NCI-H1105 (cell line): ENCODE measurements around the gene TAC3.
"Not testable (repeated sequence)": the region's sequence is repeated elsewhere in the genome, so short reads cannot be mapped to it uniquely, and the experiment has no call there.

Experiments
- DNase-seq: peaks from one replicate; lab custom pipeline; 2025; lab: John Stamatoyannopoulos, UW

TAC3 gene

GRCh38 chr12:57003395-57003794 is 12.9 kb downstream of the TAC3 start:
- DNase-seq = no peak

- no peak for DNase-seq
These were observed 14.9 kb downstream of the TAC3 start for GRCh38 chr12:57001448-57001906.

DNA sequence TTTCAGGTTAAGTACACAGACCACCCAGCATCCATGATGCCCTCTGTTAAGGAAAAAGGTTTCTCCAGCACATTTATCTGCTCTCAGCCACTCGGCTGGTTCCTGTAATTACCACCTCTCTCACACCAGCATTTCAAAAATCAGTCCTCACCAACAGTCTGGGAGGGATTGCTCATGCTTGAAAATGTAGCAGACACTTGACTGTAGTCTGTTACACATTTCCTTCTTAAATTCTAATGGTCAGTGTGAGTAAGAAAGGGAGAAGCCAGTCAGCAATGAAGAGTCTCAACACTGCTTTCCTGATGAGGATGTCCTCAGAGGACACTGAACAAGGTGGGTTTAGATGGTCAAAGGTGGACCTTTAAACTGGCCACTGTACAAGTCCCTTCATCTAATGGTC is 15.9 kb downstream of the TAC3 start:
- no peak for DNase-seq

- DNase-seq = no peak
These were observed 16.9 kb downstream of the TAC3 start for GRCh38 chr12:56999456-56999855.

DNA sequence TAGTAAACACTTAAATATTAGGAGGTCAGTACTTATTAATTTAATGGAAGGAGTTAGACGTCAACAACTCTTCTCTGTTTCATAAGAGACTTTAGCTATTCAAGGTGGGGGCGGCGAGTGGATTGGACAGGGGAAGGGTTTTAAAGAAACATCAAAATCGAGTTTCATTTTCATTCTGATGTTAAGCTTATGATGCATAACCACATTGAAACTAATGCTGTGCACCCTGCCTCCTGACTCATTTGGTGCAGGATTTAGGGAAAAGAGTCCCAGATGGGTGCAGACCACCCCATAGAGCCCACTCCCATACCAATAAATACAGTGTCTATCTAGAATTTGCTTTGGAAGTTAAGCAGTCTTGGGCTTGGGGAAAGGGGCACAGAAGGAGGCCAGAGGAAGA is 17.3 kb downstream of the TAC3 start:
- no peak for DNase-seq

DNA sequence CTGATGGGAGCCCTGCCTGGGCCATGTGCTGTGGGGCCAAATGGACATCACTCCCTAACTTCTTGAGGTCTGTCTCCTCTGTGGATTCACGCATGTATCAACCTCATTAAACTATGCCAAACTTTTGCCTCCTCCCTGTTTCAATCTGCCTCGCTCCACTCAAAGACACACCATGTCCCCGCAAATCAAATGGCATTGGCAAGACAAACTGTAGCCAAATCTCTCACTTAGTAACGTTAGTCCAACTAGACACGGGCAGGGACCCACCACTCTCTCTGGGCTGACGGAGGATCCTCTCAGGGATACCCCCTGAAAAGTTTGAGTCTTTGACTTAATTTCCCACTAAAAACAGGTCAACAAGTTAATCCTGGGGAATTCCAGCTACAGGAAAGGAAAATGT is 18.0 kb downstream of the TAC3 start:
- DNase-seq = no peak

GRCh38 chr12:56996793-56997545 is 19.4 kb downstream of the TAC3 start:
- DNase-seq = no peak

GRCh38 chr12:56995930-56996496 is 20.3 kb downstream of the TAC3 start:
- DNase-seq = no peak

- DNase-seq = no peak
These were observed 21.0 kb downstream of the TAC3 start for GRCh38 chr12:56995201-56995929.

GRCh38 chr12:56994231-56994746 is 22.0 kb downstream of the TAC3 start:
- DNase-seq = no peak

DNA sequence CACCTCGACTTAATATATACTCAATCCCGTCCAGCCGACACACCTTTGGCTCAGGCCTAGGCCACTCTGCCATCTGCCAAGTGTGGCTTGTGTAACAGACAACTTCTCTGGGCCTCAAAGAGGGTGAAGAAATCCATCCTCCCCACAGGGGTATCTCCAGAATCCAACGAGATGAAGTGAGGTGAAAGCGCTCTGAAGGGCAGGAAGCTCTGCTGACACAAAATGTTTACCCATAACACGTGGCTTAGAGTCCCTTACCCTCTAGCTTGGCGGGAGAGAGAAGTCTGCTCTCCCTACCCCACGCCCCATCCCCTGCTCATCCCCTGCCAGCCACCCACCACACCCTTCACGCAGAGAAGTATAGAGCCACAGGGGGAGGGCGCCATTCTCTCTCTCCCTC is 23.0 kb downstream of the TAC3 start:
- no peak for DNase-seq

DNA sequence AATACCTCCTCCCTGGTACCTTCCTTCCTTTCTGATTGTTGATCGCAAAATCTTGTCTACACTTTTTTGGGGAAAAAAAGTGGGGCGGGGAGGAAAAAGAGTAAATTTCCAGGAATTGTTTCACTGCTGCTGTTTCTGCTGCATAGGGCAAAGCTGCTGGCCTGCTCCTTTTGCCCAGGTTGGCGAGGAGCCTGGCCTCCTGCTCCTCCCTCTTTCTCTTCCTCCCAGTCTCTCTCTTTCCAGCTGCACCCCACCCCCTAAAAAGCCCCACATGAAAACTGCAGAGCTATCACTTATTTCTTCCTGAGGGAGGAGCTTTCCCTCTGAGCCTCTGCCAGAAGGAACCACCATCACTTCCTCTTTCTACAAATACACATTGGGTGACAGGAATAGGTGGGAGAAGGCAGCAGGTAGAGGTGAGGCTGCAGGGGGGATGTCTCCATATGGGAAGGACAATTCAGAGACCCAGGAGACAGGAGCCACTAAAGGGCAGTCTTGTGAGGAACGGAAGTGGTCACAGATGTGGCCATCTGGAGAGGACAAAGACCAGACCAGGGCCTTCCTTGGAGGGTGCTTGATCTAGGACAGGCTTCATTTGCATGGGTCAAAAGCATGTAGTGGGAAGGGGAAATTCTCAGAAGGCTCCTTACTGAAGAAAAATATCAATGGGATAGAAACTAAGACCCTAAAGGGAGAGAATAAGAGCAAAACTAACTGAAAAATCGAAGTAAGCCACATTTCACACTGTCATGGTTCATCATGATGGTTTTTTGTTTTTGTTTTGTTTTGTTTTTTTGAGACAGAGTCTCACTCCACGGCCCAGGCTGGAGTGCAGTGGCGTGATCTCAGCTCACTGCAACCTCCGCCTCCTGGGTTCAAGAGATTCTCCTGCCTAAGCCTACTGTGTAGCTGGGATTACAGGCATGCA is 24.7 kb downstream of the TAC3 start:
- DNase-seq = no peak

- no peak for DNase-seq
These were observed 25.5 kb downstream of the TAC3 start for GRCh38 chr12:56990648-56991318.

DNA sequence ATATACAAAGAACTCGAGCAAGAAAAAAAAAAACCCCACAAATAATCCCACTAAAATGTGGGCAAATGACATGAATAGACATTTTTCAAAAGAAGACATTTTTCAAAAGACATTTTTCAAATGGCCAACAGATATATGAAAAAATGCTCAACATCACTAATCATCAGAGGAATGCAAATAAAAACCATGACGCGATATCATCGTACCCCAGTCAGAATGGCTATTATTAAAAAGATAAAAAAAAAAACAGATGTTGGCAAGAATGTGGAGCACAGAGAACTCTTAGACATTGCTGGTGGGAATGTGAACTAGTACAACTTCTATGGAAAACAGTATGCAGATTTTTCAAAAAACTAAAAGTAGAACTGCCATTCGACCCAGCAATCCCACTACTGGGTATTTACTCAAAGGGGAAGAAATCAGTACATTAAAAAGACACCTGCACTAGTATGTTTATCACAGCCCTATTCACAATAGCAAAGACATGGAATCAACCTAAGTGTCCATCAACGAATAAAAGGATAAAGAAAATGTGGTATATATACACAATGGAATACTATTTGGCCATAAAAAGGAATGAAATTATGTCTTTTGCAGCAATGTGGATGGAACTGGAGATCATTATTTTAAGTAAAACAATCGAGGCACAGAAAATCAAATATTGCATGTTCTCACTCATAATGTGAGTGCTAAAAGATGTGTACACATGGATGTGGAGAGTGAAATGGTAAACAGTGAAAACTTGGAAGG is 26.3 kb downstream of the TAC3 start:
- DNase-seq = no peak

DNA sequence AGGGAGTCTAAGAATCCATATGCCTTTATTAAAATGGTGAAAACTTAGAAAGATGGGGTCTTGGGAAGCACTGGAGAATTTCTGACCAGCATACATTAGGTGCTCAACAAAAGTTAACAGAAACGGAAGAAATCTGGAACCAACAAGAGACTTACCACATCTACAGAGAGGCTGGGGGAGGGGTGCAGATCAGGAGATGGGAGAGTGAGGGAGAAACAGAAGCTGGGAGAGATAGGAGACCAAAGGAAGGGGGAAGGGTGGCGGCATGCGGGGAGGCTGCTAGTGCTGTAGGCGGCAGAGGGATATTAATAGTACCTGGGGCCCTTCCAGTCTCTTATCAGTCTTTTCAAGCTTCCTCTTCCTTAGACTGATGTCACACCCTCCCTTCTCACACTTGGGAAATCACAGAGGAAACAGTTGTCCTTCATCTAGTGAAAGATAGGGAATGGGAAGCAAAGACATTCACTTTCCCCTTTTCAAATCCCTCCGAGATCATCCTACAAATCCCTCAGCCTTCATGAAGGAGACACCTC is 28.1 kb downstream of the TAC3 start:
- DNase-seq = no peak

DNA sequence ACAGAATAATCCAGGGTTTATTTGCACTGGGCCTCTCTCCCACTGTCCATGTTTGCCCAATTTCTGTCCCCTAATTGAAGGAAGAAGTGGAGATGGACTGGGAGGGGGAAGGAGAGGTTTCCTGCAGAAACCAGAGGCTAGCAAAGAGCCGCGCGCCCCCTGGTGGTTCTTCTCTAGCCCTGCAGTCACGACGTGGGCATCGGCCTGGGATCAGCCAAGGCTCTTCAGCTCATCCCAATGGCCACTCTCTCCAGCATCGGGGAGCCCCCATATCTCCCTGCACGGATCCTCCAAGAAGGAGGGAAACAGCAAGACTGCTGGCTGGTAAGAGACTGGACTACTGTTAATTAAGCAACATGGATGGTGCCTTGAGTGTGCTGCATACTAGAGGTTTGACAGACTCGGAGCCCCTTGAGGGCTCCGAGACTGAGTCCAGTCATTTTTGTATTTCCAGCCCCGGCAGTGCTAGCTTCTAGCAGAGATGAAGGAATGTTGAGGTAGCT is 28.7 kb downstream of the TAC3 start:
- DNase-seq = peak; percentile 37

DNA sequence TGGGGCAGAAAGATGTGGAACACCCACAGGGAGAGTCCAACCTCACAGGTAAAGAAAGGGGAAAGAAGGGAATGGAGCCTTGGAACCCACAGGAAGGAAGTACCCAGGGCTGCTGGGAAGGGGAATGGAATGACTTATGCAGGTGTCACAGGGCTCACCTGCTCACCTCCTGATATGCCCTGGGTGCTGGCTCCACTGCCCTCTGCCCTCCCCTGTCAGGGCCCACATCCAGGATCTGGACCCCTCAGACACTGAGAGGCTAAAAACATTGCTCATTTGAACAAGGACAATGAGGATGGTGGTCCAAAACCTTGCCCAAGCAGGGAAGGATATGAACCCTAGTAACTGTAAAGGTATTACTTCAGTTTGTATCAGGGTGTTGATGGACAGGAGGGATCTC is 29.3 kb downstream of the TAC3 start:
- DNase-seq = no peak

- not testable (repeated sequence) for DNase-seq
These were observed 30.6 kb downstream of the TAC3 start for GRCh38 chr12:56985714-56986113.

GRCh38 chr12:56983386-56983785 is 32.9 kb downstream of the TAC3 start:
- DNase-seq = no peak
